Liver (tissue), 9 donors: Measurements from ENCODE around the gene MICU2. TPM values are rescaled to one million over a fixed set of nuclear protein-coding genes. Genes with fewer than 3 reads are reported as not detected.

Experiments used
- DNase-seq: peaks from one replicate; pipeline ENCODE4 v3.0.0-alpha.2; 2017; ENCODE audit warnings: low spot score
- H3K27ac ChIP-seq, 2 donors: one replicate each; pipeline ENCODE4 v1.7.0; 2013; ENCODE audit warnings: inconsistent platforms in 2 of 2, low read length in 2 of 2, control low read depth in 1 of 2, low read depth in 1 of 2, mild to moderate bottlenecking in 1 of 2
- H3K27me3 ChIP-seq, 4 donors: one replicate each; pipeline versions ENCODE4 v1.6.1 to v1.7.0; 2013; ENCODE audit warnings: low read length in 3 of 4, inconsistent platforms in 1 of 4, mild to moderate bottlenecking in 1 of 4, moderate library complexity in 1 of 4; ENCODE audit not compliant: control insufficient read depth in 4 of 4, insufficient read depth in 4 of 4
- H3K36me3 ChIP-seq, 4 donors: one replicate each; pipeline versions ENCODE4 v1.6.1 to v1.7.0; 2013; ENCODE audit warnings: low read length in 3 of 4, mild to moderate bottlenecking in 3 of 4, low read depth in 1 of 4, moderate library complexity in 1 of 4; ENCODE audit not compliant: control insufficient read depth in 4 of 4, insufficient read depth in 3 of 4
- H3K4me1 ChIP-seq, 4 donors: one replicate each; pipeline versions ENCODE4 v1.6.1 to v1.7.0; 2013; ENCODE audit warnings: low read length in 3 of 4, mild to moderate bottlenecking in 3 of 4, moderate library complexity in 1 of 4; ENCODE audit not compliant: control insufficient read depth in 4 of 4, insufficient read depth in 4 of 4
- H3K4me3 ChIP-seq, 3 donors: one replicate each; pipeline versions ENCODE4 v1.6.1 to v1.7.0; 2013; ENCODE audit warnings: low read length in 3 of 3, control low read depth in 1 of 3, low read depth in 1 of 3, mild to moderate bottlenecking in 1 of 3
- H3K9ac ChIP-seq, 2 donors: one replicate each; pipeline ENCODE4 v1.7.0; 2013; ENCODE audit warnings: low read length in 2 of 2, mild to moderate bottlenecking in 2 of 2, moderate library complexity in 2 of 2, control low read depth in 1 of 2, low read depth in 1 of 2
- H3K9me3 ChIP-seq, 4 donors: one replicate each; pipeline versions ENCODE4 v1.6.1 to v1.7.0; 2013; ENCODE audit warnings: low read length in 3 of 4; ENCODE audit not compliant: control insufficient read depth in 4 of 4
- EGR1 ChIP-seq, 2 donors: IDR thresholded peaks; 2 replicates each; pipeline ENCODE4 v1.6.1; 2016 to 2018; ENCODE audit warnings: antibody characterized with exemption in 2 of 2, low read depth in 2 of 2
- FOXA1 ChIP-seq: IDR thresholded peaks from 2 replicates; pipeline ENCODE4 v1.6.1; 2016; ENCODE audit warnings: antibody characterized with exemption
- FOXA2 ChIP-seq: IDR thresholded peaks from 2 replicates; pipeline ENCODE4 v1.6.1; 2016; ENCODE audit warnings: antibody characterized with exemption
- GABPA ChIP-seq, 2 donors: IDR thresholded peaks in 1 of 2; conservative IDR thresholded peaks in 1 of 2; 2 replicates each; pipeline ENCODE4 v1.6.1; 2016; ENCODE audit warnings: antibody characterized with exemption in 2 of 2, mild to moderate bottlenecking in 1 of 2, moderate library complexity in 1 of 2
- HNF4A ChIP-seq, 2 donors: conservative IDR thresholded peaks; 2 replicates each; pipeline ENCODE4 v1.6.1; 2016; ENCODE audit warnings: antibody characterized with exemption in 2 of 2, mild to moderate bottlenecking in 2 of 2
- HNF4G ChIP-seq: IDR thresholded peaks from 2 replicates; pipeline ENCODE4 v1.6.1; 2016; ENCODE audit warnings: antibody characterized with exemption
- JUND ChIP-seq, 2 donors: IDR thresholded peaks; 2 replicates each; pipeline ENCODE4 v1.6.1; 2016; ENCODE audit warnings: antibody characterized with exemption in 2 of 2
- NR2F2 ChIP-seq: IDR thresholded peaks from 2 replicates; pipeline ENCODE4 v1.6.1; 2016; ENCODE audit warnings: antibody characterized with exemption
- RAD21 ChIP-seq, 2 donors: IDR thresholded peaks; 2 replicates each; pipeline ENCODE4 v1.6.1; 2016; ENCODE audit warnings: antibody characterized with exemption in 2 of 2, mild to moderate bottlenecking in 2 of 2
- RXRA ChIP-seq, 2 donors: IDR thresholded peaks; 2 replicates each; pipeline ENCODE4 v1.6.1; 2017 to 2018; ENCODE audit warnings: antibody characterized with exemption in 2 of 2, mild to moderate bottlenecking in 1 of 2
- SP1 ChIP-seq: IDR thresholded peaks from 2 replicates; pipeline ENCODE4 v1.6.1; 2018; ENCODE audit warnings: antibody characterized with exemption, mild to moderate bottlenecking
- TAF1 ChIP-seq: conservative IDR thresholded peaks from 2 replicates; pipeline ENCODE4 v1.6.1; 2016; ENCODE audit warnings: antibody characterized with exemption, mild to moderate bottlenecking
- YY1 ChIP-seq: IDR thresholded peaks from 2 replicates; pipeline ENCODE4 v1.6.1; 2016; ENCODE audit warnings: antibody characterized with exemption, mild to moderate bottlenecking
- polyA plus RNA-seq, 2 donors: library from polyadenylated mRNA; stranded (reverse) in 1 of 2; unstranded in 1 of 2; fragments of 200-250 nt in 1 of 2; fragments of >200 nt in 1 of 2; fragmentation: Nextera tagmentation in 1 of 2; extraction: Ambion mirVana in 1 of 2; gene quantifications; one replicate each; pipeline versions ENCODE4 v1.2.1 to v1.2.3, GENCODE V29; 2013 to 2015
- total RNA-seq, 2 donors: library from RNA; depleted of rRNA; stranded (reverse); fragments of >200 nt; gene quantifications; one replicate each; pipeline ENCODE4 v1.2.3, GENCODE V29; 2014
- TF ChIP-seq, protein P1 (sequence below): IDR thresholded peaks from 2 replicates; pipeline ENCODE4 v1.6.1; 2016; ENCODE audit warnings: antibody characterized with exemption, mild to moderate bottlenecking
- TF ChIP-seq, protein P2 (sequence below): IDR thresholded peaks from 2 replicates; pipeline ENCODE4 v1.6.1; 2016; ENCODE audit warnings: antibody characterized with exemption
- TF ChIP-seq, protein P3 (sequence below): fragments of 150-350 bp; IDR thresholded peaks from 2 replicates; pipeline ENCODE4 v1.5.1; 2017; ENCODE audit warnings: improper control_type of control experiment, low read depth, low read length; ENCODE audit not compliant: missing input control
- TF ChIP-seq, protein P4 (sequence below): IDR thresholded peaks from 2 replicates; pipeline ENCODE4 v1.6.1; 2016; ENCODE audit warnings: antibody characterized with exemption
- TF ChIP-seq, protein P5 (sequence below): IDR thresholded peaks from 2 replicates; pipeline ENCODE4 v1.6.1; 2016; ENCODE audit warnings: antibody characterized with exemption
- donor health status: healthy.
- donor health status: healthy.
- donor health status: healthy.
- donor health status: healthy.
- donor health status: healthy.

Gene MICU2
- total and polyA plus RNA-seq, 4 donors = 19.4 to 42.9 (median 24.8) TPM

DNA sequence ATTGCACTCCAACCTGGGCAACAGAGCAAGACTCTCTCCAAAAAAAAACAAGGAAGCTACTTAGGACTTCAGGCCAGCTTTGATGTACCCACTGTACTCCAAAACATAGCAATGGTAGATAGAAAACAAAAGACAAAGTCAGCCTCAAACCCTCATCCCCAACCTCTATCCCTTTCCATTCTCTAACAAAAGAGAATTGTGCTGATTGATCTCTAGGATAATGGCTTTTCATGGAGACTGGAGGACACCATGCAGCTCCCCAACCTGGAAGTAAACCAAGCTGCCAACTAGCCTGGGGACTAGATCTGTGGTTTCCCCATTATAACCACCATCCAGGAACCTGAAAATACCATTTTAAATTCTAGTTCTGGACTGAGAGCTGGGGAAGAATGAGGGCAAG lies 140.5 kb downstream of the MICU2 start:
- DNase-seq = no peak
- Histone ChIP-seq H3K9me3 (no peaks in the 10 kb centered on the region), H3K36me3 (no peaks in the 10 kb centered on the region), H3K27ac (no peak overlapping the region), H3K4me1 (peaks cover 0 to under 1% (median under 1%) of the 10 kb centered on the region in 4 donors), H3K27me3 (no peaks in the 10 kb centered on the region), H3K9ac (no peak overlapping the region), H3K4me3 (no peak overlapping the region)
- TF ChIP-seq, protein P1, sequence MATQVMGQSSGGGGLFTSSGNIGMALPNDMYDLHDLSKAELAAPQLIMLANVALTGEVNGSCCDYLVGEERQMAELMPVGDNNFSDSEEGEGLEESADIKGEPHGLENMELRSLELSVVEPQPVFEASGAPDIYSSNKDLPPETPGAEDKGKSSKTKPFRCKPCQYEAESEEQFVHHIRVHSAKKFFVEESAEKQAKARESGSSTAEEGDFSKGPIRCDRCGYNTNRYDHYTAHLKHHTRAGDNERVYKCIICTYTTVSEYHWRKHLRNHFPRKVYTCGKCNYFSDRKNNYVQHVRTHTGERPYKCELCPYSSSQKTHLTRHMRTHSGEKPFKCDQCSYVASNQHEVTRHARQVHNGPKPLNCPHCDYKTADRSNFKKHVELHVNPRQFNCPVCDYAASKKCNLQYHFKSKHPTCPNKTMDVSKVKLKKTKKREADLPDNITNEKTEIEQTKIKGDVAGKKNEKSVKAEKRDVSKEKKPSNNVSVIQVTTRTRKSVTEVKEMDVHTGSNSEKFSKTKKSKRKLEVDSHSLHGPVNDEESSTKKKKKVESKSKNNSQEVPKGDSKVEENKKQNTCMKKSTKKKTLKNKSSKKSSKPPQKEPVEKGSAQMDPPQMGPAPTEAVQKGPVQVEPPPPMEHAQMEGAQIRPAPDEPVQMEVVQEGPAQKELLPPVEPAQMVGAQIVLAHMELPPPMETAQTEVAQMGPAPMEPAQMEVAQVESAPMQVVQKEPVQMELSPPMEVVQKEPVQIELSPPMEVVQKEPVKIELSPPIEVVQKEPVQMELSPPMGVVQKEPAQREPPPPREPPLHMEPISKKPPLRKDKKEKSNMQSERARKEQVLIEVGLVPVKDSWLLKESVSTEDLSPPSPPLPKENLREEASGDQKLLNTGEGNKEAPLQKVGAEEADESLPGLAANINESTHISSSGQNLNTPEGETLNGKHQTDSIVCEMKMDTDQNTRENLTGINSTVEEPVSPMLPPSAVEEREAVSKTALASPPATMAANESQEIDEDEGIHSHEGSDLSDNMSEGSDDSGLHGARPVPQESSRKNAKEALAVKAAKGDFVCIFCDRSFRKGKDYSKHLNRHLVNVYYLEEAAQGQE = no peak
- TF ChIP-seq FOXA2 = no peak
- TF ChIP-seq, protein P2, sequence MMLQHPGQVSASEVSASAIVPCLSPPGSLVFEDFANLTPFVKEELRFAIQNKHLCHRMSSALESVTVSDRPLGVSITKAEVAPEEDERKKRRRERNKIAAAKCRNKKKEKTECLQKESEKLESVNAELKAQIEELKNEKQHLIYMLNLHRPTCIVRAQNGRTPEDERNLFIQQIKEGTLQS = no peak
- no peak for TF ChIP-seq JUND (IDR thresholded peaks at IDR 0.05)
- no peak for TF ChIP-seq GABPA (IDR thresholded peaks at IDR 0.05 in 1 of 2, conservative IDR thresholded peaks at IDR 0.05 in 1 of 2)
- TF ChIP-seq, protein P3, sequence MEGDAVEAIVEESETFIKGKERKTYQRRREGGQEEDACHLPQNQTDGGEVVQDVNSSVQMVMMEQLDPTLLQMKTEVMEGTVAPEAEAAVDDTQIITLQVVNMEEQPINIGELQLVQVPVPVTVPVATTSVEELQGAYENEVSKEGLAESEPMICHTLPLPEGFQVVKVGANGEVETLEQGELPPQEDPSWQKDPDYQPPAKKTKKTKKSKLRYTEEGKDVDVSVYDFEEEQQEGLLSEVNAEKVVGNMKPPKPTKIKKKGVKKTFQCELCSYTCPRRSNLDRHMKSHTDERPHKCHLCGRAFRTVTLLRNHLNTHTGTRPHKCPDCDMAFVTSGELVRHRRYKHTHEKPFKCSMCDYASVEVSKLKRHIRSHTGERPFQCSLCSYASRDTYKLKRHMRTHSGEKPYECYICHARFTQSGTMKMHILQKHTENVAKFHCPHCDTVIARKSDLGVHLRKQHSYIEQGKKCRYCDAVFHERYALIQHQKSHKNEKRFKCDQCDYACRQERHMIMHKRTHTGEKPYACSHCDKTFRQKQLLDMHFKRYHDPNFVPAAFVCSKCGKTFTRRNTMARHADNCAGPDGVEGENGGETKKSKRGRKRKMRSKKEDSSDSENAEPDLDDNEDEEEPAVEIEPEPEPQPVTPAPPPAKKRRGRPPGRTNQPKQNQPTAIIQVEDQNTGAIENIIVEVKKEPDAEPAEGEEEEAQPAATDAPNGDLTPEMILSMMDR = no peak
- no peak for TF ChIP-seq RXRA (IDR thresholded peaks at IDR 0.05)
- TF ChIP-seq EGR1 (IDR thresholded peaks at IDR 0.05; ENCODE audit: low read depth in 2 of 2) = no peak
- TF ChIP-seq RAD21 (IDR thresholded peaks at IDR 0.05) = no peak
- no peak for TF ChIP-seq NR2F2
- no peak for TF ChIP-seq HNF4G
- no peak for TF ChIP-seq SP1
- no peak for TF ChIP-seq FOXA1
- TF ChIP-seq, protein P4, sequence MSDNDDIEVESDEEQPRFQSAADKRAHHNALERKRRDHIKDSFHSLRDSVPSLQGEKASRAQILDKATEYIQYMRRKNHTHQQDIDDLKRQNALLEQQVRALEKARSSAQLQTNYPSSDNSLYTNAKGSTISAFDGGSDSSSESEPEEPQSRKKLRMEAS = no peak
- TF ChIP-seq YY1 = no peak
- TF ChIP-seq, protein P5, sequence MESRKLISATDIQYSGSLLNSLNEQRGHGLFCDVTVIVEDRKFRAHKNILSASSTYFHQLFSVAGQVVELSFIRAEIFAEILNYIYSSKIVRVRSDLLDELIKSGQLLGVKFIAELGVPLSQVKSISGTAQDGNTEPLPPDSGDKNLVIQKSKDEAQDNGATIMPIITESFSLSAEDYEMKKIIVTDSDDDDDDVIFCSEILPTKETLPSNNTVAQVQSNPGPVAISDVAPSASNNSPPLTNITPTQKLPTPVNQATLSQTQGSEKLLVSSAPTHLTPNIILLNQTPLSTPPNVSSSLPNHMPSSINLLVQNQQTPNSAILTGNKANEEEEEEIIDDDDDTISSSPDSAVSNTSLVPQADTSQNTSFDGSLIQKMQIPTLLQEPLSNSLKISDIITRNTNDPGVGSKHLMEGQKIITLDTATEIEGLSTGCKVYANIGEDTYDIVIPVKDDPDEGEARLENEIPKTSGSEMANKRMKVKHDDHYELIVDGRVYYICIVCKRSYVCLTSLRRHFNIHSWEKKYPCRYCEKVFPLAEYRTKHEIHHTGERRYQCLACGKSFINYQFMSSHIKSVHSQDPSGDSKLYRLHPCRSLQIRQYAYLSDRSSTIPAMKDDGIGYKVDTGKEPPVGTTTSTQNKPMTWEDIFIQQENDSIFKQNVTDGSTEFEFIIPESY = no peak
- no peak for TF ChIP-seq HNF4A (conservative IDR thresholded peaks at IDR 0.05)
- no peak for TF ChIP-seq TAF1
